HK-2 (cell line): ENCODE measurements around the gene PXMP2.
"Not testable (repeated sequence)": the region's sequence is repeated elsewhere in the genome, so short reads cannot be mapped to it uniquely, and the experiment has no call there.

Experiments used
- DNase-seq: peaks from one replicate; pipeline ENCODE4 v3.0.0-alpha.2; 2018; ENCODE audit not compliant: unreplicated experiment

Gene PXMP2

GRCh38 chr12:132753670-132754069 lies 66.3 kb downstream of the PXMP2 start:
- not testable (repeated sequence) for DNase-seq

GRCh38 chr12:132754160-132754932 lies 67.0 kb downstream of the PXMP2 start:
- DNase-seq, result no peak
